K562 (cell line): ENCODE data around the gene MEI4. TPM values are rescaled to one million over a fixed set of nuclear protein-coding genes. Genes with fewer than 3 reads are reported as not detected.

Experiments
- ATAC-seq: fragments of 200-7000 bp; cut with Tn5 transposase; 3 replicates; pipeline ENCODE4 v1.9.1; 2020; ENCODE audit warnings: moderate library complexity
- BruUV-seq: library from RNA; stranded (reverse); fragments of 400-500 nt; replicated peaks from 2 replicates; lab custom pipeline; 2021; lab: Mats Ljungman, UMichigan
- CTCF ChIA-PET: fragments of 300-600 bp; formaldehyde crosslinking; extraction: SDS; loops from one replicate; lab custom pipeline; 2021; ENCODE audit warnings: low intra/inter-chr PET ratio; lab: Yijun Ruan, JAX
- POLR2A ChIA-PET: fragments of 300-600, 350-650 bp; sonication (Branson Sonifier 250); formaldehyde crosslinking; extraction: SDS; loops from one replicate; lab custom pipeline; 2021; ENCODE audit warnings: antibody characterized with exemption, inconsistent platforms; lab: Yijun Ruan, JAX
- DNase-seq, 4 experiments: peaks; one replicate each; pipeline versions ENCODE4 v3.0.0 to v3.0.0-alpha.2; 2011 to 2018; ENCODE audit warnings: low spot score in 3 of 4, mixed read lengths in 3 of 4; ENCODE audit errors: extremely low read depth in 1 of 4
- FAIRE-seq: peaks from 2 replicates; lab custom pipeline; 2011; peaks lifted over from hg19 to GRCh38; lab: Jason Lieb, UNC
- H2AFZ ChIP-seq: 2 replicates; pipeline ENCODE4 v1.6.0; 2011; ENCODE audit warnings: low read depth, low read length, control low read depth, inconsistent platforms
- H3K27ac ChIP-seq: fragments of 200-600 bp; 3 replicates; pipeline ENCODE4 v1.8.0; 2011; ENCODE audit warnings: low read depth, mild to moderate bottlenecking, control low read depth, inconsistent platforms, low read length, moderate library complexity, mixed read lengths; ENCODE audit errors: extremely low read depth
- H3K27me3 ChIP-seq, 2 experiments: fragments of 300-600 bp in 1 of 2; 2 replicates in 1 of 2; 3 replicates in 1 of 2; pipeline versions ENCODE4 v1.6.0 to v1.8.0; 2011; ENCODE audit warnings: inconsistent platforms in 2 of 2, low read length in 2 of 2, mild to moderate bottlenecking in 1 of 2, mixed read lengths in 1 of 2, moderate library complexity in 1 of 2; ENCODE audit not compliant: control insufficient read depth in 2 of 2, insufficient read depth in 2 of 2
- H3K36me3 ChIP-seq: fragments of 300-600 bp; 3 replicates; pipeline ENCODE4 v1.8.0; 2011; ENCODE audit warnings: mild to moderate bottlenecking, low read length, inconsistent platforms; ENCODE audit not compliant: control insufficient read depth, insufficient read depth
- H3K4me1 ChIP-seq, 2 experiments: fragments of 200-600 bp in 1 of 2; replicated peaks in 1 of 2; 2 replicates in 1 of 2; 3 replicates in 1 of 2; pipeline versions ENCODE4 v1.5.1 to v1.8.0; 2011; ENCODE audit warnings: inconsistent platforms in 2 of 2, low read length in 2 of 2, mild to moderate bottlenecking in 1 of 2, mixed read lengths in 1 of 2, moderate library complexity in 1 of 2; ENCODE audit not compliant: control insufficient read depth in 2 of 2, insufficient read depth in 2 of 2
- H3K4me2 ChIP-seq: 2 replicates; pipeline ENCODE4 v1.6.1; 2011; ENCODE audit warnings: low read length, control low read depth, inconsistent platforms, mixed read lengths; ENCODE audit not compliant: insufficient read depth
- H3K4me3 ChIP-seq: fragments of 200-600 bp; sonication (generic), shearing (Covaris generic); 2 replicates; pipeline ENCODE4 v1.5.1; 2016; ENCODE audit warnings: control low read depth, inconsistent platforms
- H3K79me2 ChIP-seq: fragments of 200-600 bp; 3 replicates; pipeline ENCODE4 v1.8.0; 2011; ENCODE audit warnings: low read length, inconsistent platforms; ENCODE audit not compliant: control insufficient read depth, insufficient read depth
- H3K9ac ChIP-seq, 2 experiments: 2 replicates each; pipeline versions ENCODE4 v1.6.0 to v1.6.1; 2011; ENCODE audit warnings: low read depth in 2 of 2, low read length in 2 of 2, control low read depth in 1 of 2, inconsistent platforms in 1 of 2, mild to moderate bottlenecking in 1 of 2, mixed read lengths in 1 of 2; ENCODE audit not compliant: insufficient read depth in 1 of 2
- H3K9me1 ChIP-seq: one replicate; pipeline ENCODE4 v1.6.0; 2011; ENCODE audit warnings: inconsistent platforms, mild to moderate bottlenecking, low read length, moderate library complexity; ENCODE audit not compliant: control insufficient read depth, insufficient read depth
- H3K9me3 ChIP-seq: replicated peaks from 2 replicates; pipeline ENCODE4 v1.5.1; 2011; ENCODE audit warnings: low read depth, low read length, inconsistent platforms; ENCODE audit not compliant: control insufficient read depth, insufficient read depth
- H4K20me1 ChIP-seq: replicated peaks from 2 replicates; pipeline ENCODE4 v1.6.1; 2011; ENCODE audit warnings: low read length, inconsistent platforms, mixed read lengths; ENCODE audit not compliant: control insufficient read depth, insufficient read depth
- FOXK2 ChIP-seq, 2 experiments: fragments of 450-650 bp; IDR thresholded peaks in 1 of 2; conservative IDR thresholded peaks in 1 of 2; 2 replicates each; pipeline ENCODE4 v1.6.1; 2016; ENCODE audit warnings: low read depth in 2 of 2, mild to moderate bottlenecking in 1 of 2
- HSF4 ChIP-seq: fragments of 250-450 bp; sonication (Bioruptor Pico); IDR thresholded peaks from 2 replicates; pipeline ENCODE4 v2.1.2; 2022; ENCODE audit warnings: mild to moderate bottlenecking, moderate library complexity, borderline replicate concordance
- MYNN ChIP-seq, 2 experiments: sonication (generic); formaldehyde crosslinking in 1 of 2; IDR thresholded peaks; 2 replicates each; pipeline versions ENCODE4 v1.5.0 to v1.6.1; 2016 to 2020; ENCODE audit warnings: antibody characterized with exemption in 1 of 2, missing genetic modification reagents in 1 of 2
- POU5F1 ChIP-seq: fragments of 150-350 bp; IDR thresholded peaks from 2 replicates; pipeline ENCODE4 v1.6.1; 2014; ENCODE audit warnings: borderline replicate concordance, low read length, low read depth, mild to moderate bottlenecking; ENCODE audit not compliant: partially characterized antibody
- RBM25 ChIP-seq: fragments of 200-400 bp; formaldehyde crosslinking; IDR thresholded peaks from 2 replicates; pipeline ENCODE4 v1.6.1; 2018; ENCODE audit warnings: low read length, low read depth, moderate library complexity; ENCODE audit not compliant: severe bottlenecking
- ZNF134 ChIP-seq: fragments of 250-450 bp; sonication (Bioruptor Pico); conservative IDR thresholded peaks from 2 replicates; pipeline ENCODE4 v1.4.0; 2020
- WGBS: fragments of 100-300 bp; shearing (Covaris generic); methylation state at CpG from one replicate; pipeline ENCODE4 v1.1.6; 2016; ENCODE audit warnings: low coverage, mixed read lengths; ENCODE audit not compliant: insufficient coverage; ENCODE audit errors: missing lambda C conversion rate; 5-methylcytosine and 5-hydroxymethylcytosine counted together
- in situ Hi-C: fragments of 300-500 bp; cut with MboI; formaldehyde crosslinking; loops from 4 replicates; pipeline ENCODE4 v1.15.0; 2018; ENCODE audit warnings: inconsistent platforms, mixed read lengths
- intact Hi-C: fragments of 100-400 bp; cut with micrococcal nuclease; formaldehyde crosslinking; loops from 2 replicates; pipeline ENCODE4 v1.14.2; 2022
- polyA plus RNA-seq, 8 experiments: library from polyadenylated mRNA; depleted of rRNA in 4 of 8; stranded (reverse) in 5 of 8; unstranded in 3 of 8; fragments of >200 nt; fragmentation: Nextera tagmentation in 2 of 8; fragmentation: Illumina TruSeq in 1 of 8; extraction: Ambion mirVana in 2 of 8; extraction: Trizol in 1 of 8; gene quantifications; 2 replicates each; pipeline versions ENCODE4 v1.2.1 to v1.2.3, GENCODE V29; 2011 to 2014; ENCODE audit warnings: inconsistent platforms in 1 of 8, missing spikeins in 1 of 8
- total RNA-seq, 7 experiments: library from RNA; depleted of rRNA in 6 of 7; stranded (reverse); fragments of >200 nt in 6 of 7; fragmentation: Illumina TruSeq in 2 of 7; extraction: Trizol in 2 of 7; gene quantifications; 2 replicates each; pipeline versions ENCODE4 v1.2.1 to v1.2.3, GENCODE V29; 2011 to 2021; ENCODE audit warnings: low replicate concordance in 1 of 7
- TF ChIP-seq, protein P1 (sequence below): fragments of 250-450 bp; sonication (Bioruptor Pico); IDR thresholded peaks from 2 replicates; pipeline ENCODE4 v1.8.0; 2021; ENCODE audit warnings: mild to moderate bottlenecking, moderate library complexity
- TF ChIP-seq, protein P2 (sequence below): fragments of 450-650 bp; IDR thresholded peaks from 2 replicates; pipeline ENCODE4 v1.6.1; 2016; ENCODE audit warnings: mild to moderate bottlenecking, moderate library complexity
- TF ChIP-seq, protein P3 (sequence below), 2 experiments: fragments of 450-650 bp in 1 of 2; sonication (generic) in 1 of 2; formaldehyde crosslinking; conservative IDR thresholded peaks; 2 replicates each; pipeline versions ENCODE4 v1.4.0 to v1.8.1; 2020 to 2022; ENCODE audit warnings: mild to moderate bottlenecking in 1 of 2, missing genetic modification reagents in 1 of 2

The MEI4 gene
- total and polyA plus RNA-seq, 9 of the 15 experiments (the other 6 are each of a cell fraction or from before 2014, with no cell fraction given) = not detected

DNA sequence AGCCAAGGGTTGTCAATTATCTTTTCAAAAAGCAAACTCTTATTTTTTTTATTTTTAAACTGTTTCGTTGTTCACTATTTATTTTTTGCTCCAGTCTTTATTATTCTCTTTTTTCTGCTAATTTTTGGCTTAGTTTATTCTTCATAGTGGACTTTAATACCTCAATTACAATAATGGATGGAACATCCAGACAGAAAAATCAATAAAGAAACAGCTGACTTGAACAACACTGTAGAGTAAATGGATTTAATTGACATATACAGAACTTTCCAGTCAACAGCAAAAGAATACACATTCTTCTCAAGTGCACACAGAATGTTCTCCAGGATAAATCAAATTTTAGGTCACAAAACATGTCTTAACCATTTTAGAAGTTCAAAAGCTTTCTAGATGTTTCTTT, 111.5 kb downstream of the MEI4 start:
- POLR2A ChIA-PET = no interaction called here
- TF ChIP-seq RBM25 = no peak
- TF ChIP-seq ZNF134 = no peak
- TF ChIP-seq HSF4 = no peak
- no peak for TF ChIP-seq MYNN (IDR thresholded peaks at IDR 0.05)
- no peak for TF ChIP-seq MYNN (CRISPR knock-in tag; IDR thresholded peaks at IDR 0.05)
- TF ChIP-seq, protein P1, sequence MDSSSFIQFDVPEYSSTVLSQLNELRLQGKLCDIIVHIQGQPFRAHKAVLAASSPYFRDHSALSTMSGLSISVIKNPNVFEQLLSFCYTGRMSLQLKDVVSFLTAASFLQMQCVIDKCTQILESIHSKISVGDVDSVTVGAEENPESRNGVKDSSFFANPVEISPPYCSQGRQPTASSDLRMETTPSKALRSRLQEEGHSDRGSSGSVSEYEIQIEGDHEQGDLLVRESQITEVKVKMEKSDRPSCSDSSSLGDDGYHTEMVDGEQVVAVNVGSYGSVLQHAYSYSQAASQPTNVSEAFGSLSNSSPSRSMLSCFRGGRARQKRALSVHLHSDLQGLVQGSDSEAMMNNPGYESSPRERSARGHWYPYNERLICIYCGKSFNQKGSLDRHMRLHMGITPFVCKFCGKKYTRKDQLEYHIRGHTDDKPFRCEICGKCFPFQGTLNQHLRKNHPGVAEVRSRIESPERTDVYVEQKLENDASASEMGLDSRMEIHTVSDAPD (CRISPR knock-in tag) = no peak
- TF ChIP-seq, protein P2, sequence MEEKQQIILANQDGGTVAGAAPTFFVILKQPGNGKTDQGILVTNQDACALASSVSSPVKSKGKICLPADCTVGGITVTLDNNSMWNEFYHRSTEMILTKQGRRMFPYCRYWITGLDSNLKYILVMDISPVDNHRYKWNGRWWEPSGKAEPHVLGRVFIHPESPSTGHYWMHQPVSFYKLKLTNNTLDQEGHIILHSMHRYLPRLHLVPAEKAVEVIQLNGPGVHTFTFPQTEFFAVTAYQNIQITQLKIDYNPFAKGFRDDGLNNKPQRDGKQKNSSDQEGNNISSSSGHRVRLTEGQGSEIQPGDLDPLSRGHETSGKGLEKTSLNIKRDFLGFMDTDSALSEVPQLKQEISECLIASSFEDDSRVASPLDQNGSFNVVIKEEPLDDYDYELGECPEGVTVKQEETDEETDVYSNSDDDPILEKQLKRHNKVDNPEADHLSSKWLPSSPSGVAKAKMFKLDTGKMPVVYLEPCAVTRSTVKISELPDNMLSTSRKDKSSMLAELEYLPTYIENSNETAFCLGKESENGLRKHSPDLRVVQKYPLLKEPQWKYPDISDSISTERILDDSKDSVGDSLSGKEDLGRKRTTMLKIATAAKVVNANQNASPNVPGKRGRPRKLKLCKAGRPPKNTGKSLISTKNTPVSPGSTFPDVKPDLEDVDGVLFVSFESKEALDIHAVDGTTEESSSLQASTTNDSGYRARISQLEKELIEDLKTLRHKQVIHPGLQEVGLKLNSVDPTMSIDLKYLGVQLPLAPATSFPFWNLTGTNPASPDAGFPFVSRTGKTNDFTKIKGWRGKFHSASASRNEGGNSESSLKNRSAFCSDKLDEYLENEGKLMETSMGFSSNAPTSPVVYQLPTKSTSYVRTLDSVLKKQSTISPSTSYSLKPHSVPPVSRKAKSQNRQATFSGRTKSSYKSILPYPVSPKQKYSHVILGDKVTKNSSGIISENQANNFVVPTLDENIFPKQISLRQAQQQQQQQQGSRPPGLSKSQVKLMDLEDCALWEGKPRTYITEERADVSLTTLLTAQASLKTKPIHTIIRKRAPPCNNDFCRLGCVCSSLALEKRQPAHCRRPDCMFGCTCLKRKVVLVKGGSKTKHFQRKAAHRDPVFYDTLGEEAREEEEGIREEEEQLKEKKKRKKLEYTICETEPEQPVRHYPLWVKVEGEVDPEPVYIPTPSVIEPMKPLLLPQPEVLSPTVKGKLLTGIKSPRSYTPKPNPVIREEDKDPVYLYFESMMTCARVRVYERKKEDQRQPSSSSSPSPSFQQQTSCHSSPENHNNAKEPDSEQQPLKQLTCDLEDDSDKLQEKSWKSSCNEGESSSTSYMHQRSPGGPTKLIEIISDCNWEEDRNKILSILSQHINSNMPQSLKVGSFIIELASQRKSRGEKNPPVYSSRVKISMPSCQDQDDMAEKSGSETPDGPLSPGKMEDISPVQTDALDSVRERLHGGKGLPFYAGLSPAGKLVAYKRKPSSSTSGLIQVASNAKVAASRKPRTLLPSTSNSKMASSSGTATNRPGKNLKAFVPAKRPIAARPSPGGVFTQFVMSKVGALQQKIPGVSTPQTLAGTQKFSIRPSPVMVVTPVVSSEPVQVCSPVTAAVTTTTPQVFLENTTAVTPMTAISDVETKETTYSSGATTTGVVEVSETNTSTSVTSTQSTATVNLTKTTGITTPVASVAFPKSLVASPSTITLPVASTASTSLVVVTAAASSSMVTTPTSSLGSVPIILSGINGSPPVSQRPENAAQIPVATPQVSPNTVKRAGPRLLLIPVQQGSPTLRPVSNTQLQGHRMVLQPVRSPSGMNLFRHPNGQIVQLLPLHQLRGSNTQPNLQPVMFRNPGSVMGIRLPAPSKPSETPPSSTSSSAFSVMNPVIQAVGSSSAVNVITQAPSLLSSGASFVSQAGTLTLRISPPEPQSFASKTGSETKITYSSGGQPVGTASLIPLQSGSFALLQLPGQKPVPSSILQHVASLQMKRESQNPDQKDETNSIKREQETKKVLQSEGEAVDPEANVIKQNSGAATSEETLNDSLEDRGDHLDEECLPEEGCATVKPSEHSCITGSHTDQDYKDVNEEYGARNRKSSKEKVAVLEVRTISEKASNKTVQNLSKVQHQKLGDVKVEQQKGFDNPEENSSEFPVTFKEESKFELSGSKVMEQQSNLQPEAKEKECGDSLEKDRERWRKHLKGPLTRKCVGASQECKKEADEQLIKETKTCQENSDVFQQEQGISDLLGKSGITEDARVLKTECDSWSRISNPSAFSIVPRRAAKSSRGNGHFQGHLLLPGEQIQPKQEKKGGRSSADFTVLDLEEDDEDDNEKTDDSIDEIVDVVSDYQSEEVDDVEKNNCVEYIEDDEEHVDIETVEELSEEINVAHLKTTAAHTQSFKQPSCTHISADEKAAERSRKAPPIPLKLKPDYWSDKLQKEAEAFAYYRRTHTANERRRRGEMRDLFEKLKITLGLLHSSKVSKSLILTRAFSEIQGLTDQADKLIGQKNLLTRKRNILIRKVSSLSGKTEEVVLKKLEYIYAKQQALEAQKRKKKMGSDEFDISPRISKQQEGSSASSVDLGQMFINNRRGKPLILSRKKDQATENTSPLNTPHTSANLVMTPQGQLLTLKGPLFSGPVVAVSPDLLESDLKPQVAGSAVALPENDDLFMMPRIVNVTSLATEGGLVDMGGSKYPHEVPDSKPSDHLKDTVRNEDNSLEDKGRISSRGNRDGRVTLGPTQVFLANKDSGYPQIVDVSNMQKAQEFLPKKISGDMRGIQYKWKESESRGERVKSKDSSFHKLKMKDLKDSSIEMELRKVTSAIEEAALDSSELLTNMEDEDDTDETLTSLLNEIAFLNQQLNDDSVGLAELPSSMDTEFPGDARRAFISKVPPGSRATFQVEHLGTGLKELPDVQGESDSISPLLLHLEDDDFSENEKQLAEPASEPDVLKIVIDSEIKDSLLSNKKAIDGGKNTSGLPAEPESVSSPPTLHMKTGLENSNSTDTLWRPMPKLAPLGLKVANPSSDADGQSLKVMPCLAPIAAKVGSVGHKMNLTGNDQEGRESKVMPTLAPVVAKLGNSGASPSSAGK = no peak
- TF ChIP-seq FOXK2 (conservative IDR thresholded peaks at IDR 0.05 in 1 of 2, IDR thresholded peaks at IDR 0.05 in 1 of 2; ENCODE audit: low read depth in 2 of 2) = no peak
- TF ChIP-seq, protein P3, sequence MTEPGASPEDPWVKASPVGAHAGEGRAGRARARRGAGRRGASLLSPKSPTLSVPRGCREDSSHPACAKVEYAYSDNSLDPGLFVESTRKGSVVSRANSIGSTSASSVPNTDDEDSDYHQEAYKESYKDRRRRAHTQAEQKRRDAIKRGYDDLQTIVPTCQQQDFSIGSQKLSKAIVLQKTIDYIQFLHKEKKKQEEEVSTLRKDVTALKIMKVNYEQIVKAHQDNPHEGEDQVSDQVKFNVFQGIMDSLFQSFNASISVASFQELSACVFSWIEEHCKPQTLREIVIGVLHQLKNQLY (CRISPR knock-in tag; conservative IDR thresholded peaks at IDR 0.05) = no peak
- TF ChIP-seq POU5F1 = no peak

More for the DNA sequence above, 111.5 kb downstream of the MEI4 start:
- no peak for ATAC-seq
- no peak for DNase-seq
- no TSS peak for BruUV-seq
- Histone ChIP-seq H4K20me1 (no peaks in the 10 kb centered on the region), H2AFZ (no peak overlapping the region), H3K27me3 (no peaks in the 10 kb centered on the region), H3K9me1 (no peaks in the 10 kb centered on the region), H3K4me3 (no peak overlapping the region), H3K79me2 (no peaks in the 10 kb centered on the region), H3K4me2 (no peak overlapping the region), H3K36me3 (no peaks in the 10 kb centered on the region), H3K27ac (no peak overlapping the region), H3K9ac (no peak overlapping the region), H3K9me3 (no peaks in the 10 kb centered on the region), H3K4me1 (no peaks in the 10 kb centered on the region)
- CTCF ChIA-PET = no interaction called here
- in situ Hi-C loops (no loop called here), intact Hi-C loops (no loop called here)
- WGBS = 0% methylated on average over 1 of the region's 1 CpG
- no peak for FAIRE-seq
